GM12878 (cell line): ENCODE results near the gene GSTCD. TPM values are rescaled to one million over a fixed set of nuclear protein-coding genes. Genes with fewer than 3 reads are reported as not detected.

Experiments used
- ASH2L ChIP-seq: fragments of 300-600, 200-600 bp; sonication (generic); IDR thresholded peaks from 2 replicates; pipeline ENCODE4 v1.6.1; 2017; ENCODE audit warnings: low read depth, mild to moderate bottlenecking, borderline replicate concordance
- ATF2 ChIP-seq: IDR thresholded peaks from 2 replicates; pipeline ENCODE4 v1.6.1; 2012; ENCODE audit warnings: low read length, inconsistent platforms
- ATF3 ChIP-seq: IDR thresholded peaks from 2 replicates; pipeline ENCODE4 v1.6.1; 2011; ENCODE audit warnings: low read depth, mild to moderate bottlenecking, low read length, moderate library complexity, borderline replicate concordance; ENCODE audit errors: extremely low read depth
- ATF7 ChIP-seq: fragments of 450-650 bp; IDR thresholded peaks from 2 replicates; pipeline ENCODE4 v1.6.1; 2016; ENCODE audit warnings: low read depth, mild to moderate bottlenecking
- BCL11A ChIP-seq: IDR thresholded peaks from 2 replicates; pipeline ENCODE4 v1.6.1; 2011; ENCODE audit warnings: low read depth, low read length
- CHD1 ChIP-seq: IDR thresholded peaks from 2 replicates; pipeline ENCODE4 v1.6.1; 2012; ENCODE audit warnings: low read depth, low read length, improper control_type of control experiment
- FOXM1 ChIP-seq: IDR thresholded peaks from 2 replicates; pipeline ENCODE4 v1.6.1; 2012; ENCODE audit warnings: low read depth, mild to moderate bottlenecking, inconsistent platforms, low read length, moderate library complexity
- GATAD2B ChIP-seq: fragments of 450-650 bp; conservative IDR thresholded peaks from 2 replicates; pipeline ENCODE4 v1.6.1; 2017; ENCODE audit warnings: low read depth, mild to moderate bottlenecking, moderate library complexity
- JUNB ChIP-seq: IDR thresholded peaks from 2 replicates; pipeline ENCODE4 v1.6.1; 2016; ENCODE audit warnings: antibody characterized with exemption, mild to moderate bottlenecking
- LARP7 ChIP-seq: fragments of 450-650 bp; IDR thresholded peaks from 2 replicates; pipeline ENCODE4 v1.6.1; 2017; ENCODE audit warnings: mild to moderate bottlenecking
- MAX ChIP-seq: IDR thresholded peaks from 2 replicates; pipeline ENCODE4 v1.6.1; 2012; ENCODE audit warnings: low read depth, low read length, improper control_type of control experiment
- MXI1 ChIP-seq: fragments of 150-350 bp; IDR thresholded peaks from 2 replicates; pipeline ENCODE4 v1.6.1; 2011; ENCODE audit warnings: low read depth, mild to moderate bottlenecking, inconsistent platforms, low read length, improper control_type of control experiment
- NFIC ChIP-seq: IDR thresholded peaks from 2 replicates; pipeline ENCODE4 v1.6.1; 2012; ENCODE audit warnings: low read depth, mild to moderate bottlenecking, inconsistent platforms, low read length, moderate library complexity
- NFYB ChIP-seq: IDR thresholded peaks from 2 replicates; pipeline ENCODE4 v1.6.1; 2011; ENCODE audit warnings: low read depth, mild to moderate bottlenecking, low read length, improper control_type of control experiment, moderate library complexity; ENCODE audit not compliant: insufficient read depth
- NR2C1 ChIP-seq: fragments of 450-650 bp; IDR thresholded peaks from 2 replicates; pipeline ENCODE4 v1.6.1; 2017; ENCODE audit warnings: antibody characterized with exemption, mild to moderate bottlenecking, moderate library complexity
- PAX8 ChIP-seq: fragments of 450-650 bp; IDR thresholded peaks from 2 replicates; pipeline ENCODE4 v1.6.1; 2017; ENCODE audit warnings: mild to moderate bottlenecking, moderate library complexity
- PKNOX1 ChIP-seq: fragments of 450-650 bp; IDR thresholded peaks from 2 replicates; pipeline ENCODE4 v1.6.1; 2016; ENCODE audit warnings: mild to moderate bottlenecking
- RCOR1 ChIP-seq: conservative IDR thresholded peaks from 2 replicates; pipeline ENCODE4 v1.6.1; 2012; ENCODE audit warnings: low read depth, low read length, improper control_type of control experiment
- SMARCA5 ChIP-seq: fragments of 450-650 bp; IDR thresholded peaks from 2 replicates; pipeline ENCODE4 v1.6.1; 2017; ENCODE audit warnings: mild to moderate bottlenecking
- STAT3 ChIP-seq: IDR thresholded peaks from 2 replicates; pipeline ENCODE4 v1.6.1; 2011; ENCODE audit warnings: low read depth, low read length, improper control_type of control experiment
- USF2 ChIP-seq: IDR thresholded peaks from 2 replicates; pipeline ENCODE4 v1.6.1; 2011; ENCODE audit warnings: low read depth, low read length, improper control_type of control experiment, borderline replicate concordance
- YY1 ChIP-seq: IDR thresholded peaks from 2 replicates; pipeline ENCODE4 v1.6.1; 2011; ENCODE audit warnings: low read depth, mild to moderate bottlenecking, low read length
- ZNF217 ChIP-seq: fragments of 450-650 bp; IDR thresholded peaks from 2 replicates; pipeline ENCODE4 v1.6.1; 2017; ENCODE audit warnings: antibody characterized with exemption, mild to moderate bottlenecking
- ZNF384 ChIP-seq: IDR thresholded peaks from 2 replicates; pipeline ENCODE4 v1.6.1; 2012; ENCODE audit warnings: low read depth, mild to moderate bottlenecking, low read length, improper control_type of control experiment, borderline replicate concordance
- ZNF687 ChIP-seq: fragments of 450-650 bp; IDR thresholded peaks from 2 replicates; pipeline ENCODE4 v1.6.1; 2017; ENCODE audit warnings: mild to moderate bottlenecking, moderate library complexity
- polyA plus RNA-seq, 11 experiments: library from polyadenylated mRNA; depleted of rRNA in 4 of 11; unstranded in 6 of 11; stranded (reverse) in 5 of 11; fragments of >200 nt; fragmentation: Nextera tagmentation in 4 of 11; fragmentation: Illumina TruSeq in 1 of 11; extraction: Ambion mirVana in 4 of 11; extraction: Trizol in 1 of 11; gene quantifications; 1 replicate in 1 of 11; 2 replicates in 10 of 11; pipeline versions ENCODE4 v1.2.1 to v1.2.3, GENCODE V29; 2011 to 2016; ENCODE audit warnings: inconsistent platforms in 2 of 11, missing spikeins in 2 of 11, low read depth in 1 of 11
- total RNA-seq, 4 experiments: library from RNA; depleted of rRNA in 3 of 4; stranded (reverse); fragments of >200 nt in 3 of 4; fragmentation: Illumina TruSeq in 1 of 4; extraction: Trizol in 1 of 4; gene quantifications; 2 replicates each; pipeline versions ENCODE4 v1.2.1 to v1.2.3, GENCODE V29; 2013 to 2021

Gene GSTCD
- total and polyA plus RNA-seq, 10 of the 15 experiments (the other 5 are each of a cell fraction or from before 2014, with no cell fraction given), result 4.3 to 28.4 (median 14.1) TPM

- TF ChIP-seq STAT3 (no peak), BCL11A (no peak), JUNB (peak; percentile 61), PKNOX1 (no peak), MXI1 (no peak), LARP7 (no peak), SMARCA5 (no peak), NR2C1 (no peak), YY1 (no peak), MAX (no peak), ATF3 (no peak), ZNF687 (no peak), PAX8 (no peak), ASH2L (no peak), NFYB (no peak), CHD1 (no peak), NFIC (peak; percentile 50; the same call in 1 of the 2 replicates), USF2 (no peak), FOXM1 (peak; percentile 26; the same call in 1 of the 2 replicates), ZNF217 (no peak), ATF7 (no peak), ATF2 (0 out of 2 replicates have a peak, but pooled peaks have one; percentile 25), GATAD2B (no peak), ZNF384 (no peak), RCOR1 (no peak)
These were observed 150.6 kb downstream of the GSTCD start (continued) for GRCh38 chr4:105859233-105859632.
